Activated CD4-positive, alpha-beta T cell treated with anti-CD3 and anti-CD28 coated beads, Interleukin-2, amount 10 ng/mL, durations not matched to agents 24 days and 14 days (primary cell): Measurements from ENCODE around the gene C16orf87. TPM values are rescaled to one million over a fixed set of nuclear protein-coding genes. Genes with fewer than 3 reads are reported as not detected.

Source experiments
- DNase-seq: peaks from one replicate; pipeline ENCODE4 v3.0.0; 2022
- H3K27ac Mint-ChIP-seq: one replicate; pipeline ENCODE4 v1.8.0; 2022; ENCODE audit warnings: mild to moderate bottlenecking, mixed read lengths
- H3K27me3 Mint-ChIP-seq: one replicate; pipeline ENCODE4 v1.8.0; 2022; ENCODE audit warnings: mixed read lengths
- H3K36me3 Mint-ChIP-seq: one replicate; pipeline ENCODE4 v1.8.0; 2022; ENCODE audit warnings: low read depth, mild to moderate bottlenecking, mixed read lengths
- H3K4me1 Mint-ChIP-seq: one replicate; pipeline ENCODE4 v1.8.0; 2021; ENCODE audit warnings: mixed read lengths
- H3K4me3 Mint-ChIP-seq: one replicate; pipeline ENCODE4 v1.8.0; 2022; ENCODE audit warnings: mild to moderate bottlenecking, moderate library complexity, mixed read lengths
- H3K9me3 Mint-ChIP-seq: one replicate; pipeline ENCODE4 v1.8.0; 2021; ENCODE audit warnings: mixed read lengths
- intact Hi-C: fragments of 100-400 bp; cut with micrococcal nuclease; formaldehyde crosslinking; loops from one replicate; pipeline ENCODE4 v1.15.1; 2023
- total RNA-seq: library from RNA; stranded (reverse); gene quantifications from 2 replicates; pipeline ENCODE4 v1.2.3, GENCODE V29; 2022

Gene C16orf87
- total RNA-seq, 1 donor from 2014 or later, result 32.7 TPM

- H3K4me3 Mint-ChIP-seq, result no peak overlapping the region
- no peaks in the 10 kb centered on the region for H3K9me3 Mint-ChIP-seq
- intact Hi-C loops, result loop anchor here (1.0 to 5.0 kb wide), 3 partner anchors 55 to 1308 kb away; no protein-coding TSS in a partner anchor
- no peak overlapping the region for H3K27ac Mint-ChIP-seq
- H3K36me3 Mint-ChIP-seq, result no peaks in the 10 kb centered on the region
- DNase-seq, result peak; percentile 90
- peaks cover 3% of the 10 kb centered on the region for H3K27me3 Mint-ChIP-seq
- peaks cover 2% of the 10 kb centered on the region for H3K4me1 Mint-ChIP-seq
These were observed 22.9 kb upstream of the C16orf87 start for GRCh38 chr16:46853713-46854443.

GRCh38 chr16:46852130-46852529 lies 21.1 kb upstream of the C16orf87 start:
- Mint-ChIP-seq H3K4me3 (no peak overlapping the region), H3K27ac (no peak overlapping the region), H3K36me3 (no peaks in the 10 kb centered on the region), H3K27me3 (peaks cover 3% of the 10 kb centered on the region), H3K4me1 (peaks cover 2% of the 10 kb centered on the region), H3K9me3 (no peaks in the 10 kb centered on the region)
- DNase-seq, result no peak
- intact Hi-C loops, result loop anchor here (5.0 kb wide), 1 partner anchor 1310 kb away; no protein-coding TSS in a partner anchor

GRCh38 chr16:46850619-46851555 lies 19.9 kb upstream of the C16orf87 start:
- H3K4me1 Mint-ChIP-seq, result peaks cover 2% of the 10 kb centered on the region
- no peak overlapping the region for H3K27ac Mint-ChIP-seq
- no peak overlapping the region for H3K4me3 Mint-ChIP-seq
- intact Hi-C loops, result loop anchor here (5.0 kb wide), 1 partner anchor 1311 kb away; no protein-coding TSS in a partner anchor
- H3K27me3 Mint-ChIP-seq, result peaks cover 3% of the 10 kb centered on the region
- no peaks in the 10 kb centered on the region for H3K9me3 Mint-ChIP-seq
- DNase-seq, result no peak
- H3K36me3 Mint-ChIP-seq, result no peaks in the 10 kb centered on the region

GRCh38 chr16:46848768-46849764 lies 18.1 kb upstream of the C16orf87 start:
- Mint-ChIP-seq H3K4me1 (no peaks in the 10 kb centered on the region), H3K4me3 (no peak overlapping the region), H3K27ac (no peak overlapping the region), H3K9me3 (no peaks in the 10 kb centered on the region), H3K27me3 (peaks cover 4% of the 10 kb centered on the region), H3K36me3 (no peaks in the 10 kb centered on the region)
- intact Hi-C loops, result no loop called here
- DNase-seq, result no peak

GRCh38 chr16:46845952-46846351 lies 15.0 kb upstream of the C16orf87 start:
- intact Hi-C loops, result no loop called here
- Mint-ChIP-seq H3K9me3 (no peaks in the 10 kb centered on the region), H3K36me3 (no peaks in the 10 kb centered on the region), H3K27me3 (peaks cover 1% of the 10 kb centered on the region), H3K4me3 (no peak overlapping the region), H3K4me1 (no peaks in the 10 kb centered on the region), H3K27ac (no peak overlapping the region)
- DNase-seq, result no peak

GRCh38 chr16:46844771-46845170 lies 13.8 kb upstream of the C16orf87 start:
- H3K27me3 Mint-ChIP-seq, result peaks cover 1% of the 10 kb centered on the region
- H3K36me3 Mint-ChIP-seq, result no peaks in the 10 kb centered on the region
- H3K9me3 Mint-ChIP-seq, result no peaks in the 10 kb centered on the region
- intact Hi-C loops, result no loop called here
- DNase-seq, result no peak
- H3K4me1 Mint-ChIP-seq, result no peaks in the 10 kb centered on the region
- no peak overlapping the region for H3K27ac Mint-ChIP-seq
- H3K4me3 Mint-ChIP-seq, result no peak overlapping the region

- no peaks in the 10 kb centered on the region for H3K4me1 Mint-ChIP-seq
- no peaks in the 10 kb centered on the region for H3K36me3 Mint-ChIP-seq
- H3K27ac Mint-ChIP-seq, result no peak overlapping the region
- DNase-seq, result no peak
- no peaks in the 10 kb centered on the region for H3K9me3 Mint-ChIP-seq
- H3K4me3 Mint-ChIP-seq, result no peak overlapping the region
- H3K27me3 Mint-ChIP-seq, result peaks cover 2% of the 10 kb centered on the region
- intact Hi-C loops, result no loop called here
These were observed 13.1 kb upstream of the C16orf87 start for GRCh38 chr16:46843898-46844642.

GRCh38 chr16:46842192-46842895 lies 11.4 kb upstream of the C16orf87 start:
- H3K4me1 Mint-ChIP-seq, result no peaks in the 10 kb centered on the region
- no peaks in the 10 kb centered on the region for H3K36me3 Mint-ChIP-seq
- H3K27me3 Mint-ChIP-seq, result peaks cover 8% of the 10 kb centered on the region
- DNase-seq, result no peak
- no peak overlapping the region for H3K27ac Mint-ChIP-seq
- H3K9me3 Mint-ChIP-seq, result no peaks in the 10 kb centered on the region
- intact Hi-C loops, result no loop called here
- H3K4me3 Mint-ChIP-seq, result no peak overlapping the region

- Mint-ChIP-seq H3K27ac (no peak overlapping the region), H3K4me1 (peaks cover 3% of the 10 kb centered on the region), H3K4me3 (no peak overlapping the region), H3K9me3 (no peaks in the 10 kb centered on the region), H3K27me3 (peaks cover 8% of the 10 kb centered on the region), H3K36me3 (no peaks in the 10 kb centered on the region)
- intact Hi-C loops, result no loop called here
- no peak for DNase-seq
These were observed 9.0 kb upstream of the C16orf87 start for GRCh38 chr16:46839986-46840443.

- H3K27ac Mint-ChIP-seq, result no peak overlapping the region
These were observed 5.9 kb upstream of the C16orf87 start for GRCh38 chr16:46836534-46837530.

GRCh38 chr16:46833460-46833800 lies 2.5 kb upstream of the C16orf87 start:
- Mint-ChIP-seq H3K4me1 (peaks cover 19% of the 10 kb centered on the region), H3K36me3 (peaks cover 10% of the 10 kb centered on the region), H3K27ac (no peak overlapping the region), H3K9me3 (no peaks in the 10 kb centered on the region), H3K4me3 (no peak overlapping the region), H3K27me3 (peaks cover 19% of the 10 kb centered on the region)
- DNase-seq, result no peak
- intact Hi-C loops, result loop anchor here (5.0 kb wide), 1 partner anchor 279 kb away; no protein-coding TSS in a partner anchor

More at GRCh38 chr16:46836534-46837530, 5.9 kb upstream of the C16orf87 start:
- peaks cover 22% of the 10 kb centered on the region for H3K27me3 Mint-ChIP-seq
- intact Hi-C loops, result no loop called here
- DNase-seq, result no peak
- no peaks in the 10 kb centered on the region for H3K36me3 Mint-ChIP-seq
- no peaks in the 10 kb centered on the region for H3K9me3 Mint-ChIP-seq
- H3K4me3 Mint-ChIP-seq, result no peak overlapping the region
- peaks cover 3% of the 10 kb centered on the region for H3K4me1 Mint-ChIP-seq
